ENCODE data around the gene PPTC7.

GRCh38 chr12:110513842-110514241 lies 69.3 kb downstream of the PPTC7 start:
- TF ChIP-seq, protein P1, sequence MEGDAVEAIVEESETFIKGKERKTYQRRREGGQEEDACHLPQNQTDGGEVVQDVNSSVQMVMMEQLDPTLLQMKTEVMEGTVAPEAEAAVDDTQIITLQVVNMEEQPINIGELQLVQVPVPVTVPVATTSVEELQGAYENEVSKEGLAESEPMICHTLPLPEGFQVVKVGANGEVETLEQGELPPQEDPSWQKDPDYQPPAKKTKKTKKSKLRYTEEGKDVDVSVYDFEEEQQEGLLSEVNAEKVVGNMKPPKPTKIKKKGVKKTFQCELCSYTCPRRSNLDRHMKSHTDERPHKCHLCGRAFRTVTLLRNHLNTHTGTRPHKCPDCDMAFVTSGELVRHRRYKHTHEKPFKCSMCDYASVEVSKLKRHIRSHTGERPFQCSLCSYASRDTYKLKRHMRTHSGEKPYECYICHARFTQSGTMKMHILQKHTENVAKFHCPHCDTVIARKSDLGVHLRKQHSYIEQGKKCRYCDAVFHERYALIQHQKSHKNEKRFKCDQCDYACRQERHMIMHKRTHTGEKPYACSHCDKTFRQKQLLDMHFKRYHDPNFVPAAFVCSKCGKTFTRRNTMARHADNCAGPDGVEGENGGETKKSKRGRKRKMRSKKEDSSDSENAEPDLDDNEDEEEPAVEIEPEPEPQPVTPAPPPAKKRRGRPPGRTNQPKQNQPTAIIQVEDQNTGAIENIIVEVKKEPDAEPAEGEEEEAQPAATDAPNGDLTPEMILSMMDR (IDR thresholded peaks at IDR 0.05) = no peak
- TF ChIP-seq POLR2A (IDR thresholded peaks at IDR 0.05) = no peak
- no peak for TF ChIP-seq POLR2AphosphoS5 (IDR thresholded peaks at IDR 0.05)
